ENCODE results near the gene PDGFC.

- TF ChIP-seq POLR2AphosphoS5 (IDR thresholded peaks at IDR 0.05; ENCODE audit: borderline replicate concordance, low read depth, low read length) = no peak
- TF ChIP-seq FOXP2 (optimal IDR thresholded peaks at IDR 0.05; ENCODE audit: control extremely low read depth, extremely low read length, insufficient read depth) = no peak
- TF ChIP-seq EZH2 (IDR thresholded peaks at IDR 0.05) = no peak
Measured at GRCh38 chr4:156972379-156973015, 898 bp upstream of the PDGFC start.
